Effector memory CD4-positive, alpha-beta T cell (primary cell): ENCODE results near the gene FHL1.
"Not testable (repeated sequence)": the region's sequence is repeated elsewhere in the genome, so short reads cannot be mapped to it uniquely, and the experiment has no call there.

ENCODE experiments used
- DNase-seq, 3 donors: peaks; one replicate each; pipeline ENCODE4 v3.0.0-alpha.2; 2020
- H3K27ac ChIP-seq: 2 replicates; pipeline ENCODE4 v1.7.0; 2013; ENCODE audit warnings: mild to moderate bottlenecking, low read length, moderate library complexity; ENCODE audit not compliant: insufficient read depth, poor library complexity, severe bottlenecking
- H3K27me3 ChIP-seq: replicated peaks from 2 replicates; pipeline ENCODE4 v1.7.0; 2013; ENCODE audit warnings: mild to moderate bottlenecking, low read length; ENCODE audit not compliant: insufficient read depth, control insufficient read depth, poor library complexity, severe bottlenecking
- H3K36me3 ChIP-seq: 2 replicates; pipeline ENCODE4 v1.7.0; 2013; ENCODE audit warnings: mild to moderate bottlenecking, low read length, moderate library complexity; ENCODE audit not compliant: control insufficient read depth, insufficient read depth
- H3K4me1 ChIP-seq: 2 replicates; pipeline ENCODE4 v1.7.0; 2013; ENCODE audit warnings: low read length, mild to moderate bottlenecking; ENCODE audit not compliant: control insufficient read depth, insufficient read depth, poor library complexity, severe bottlenecking
- H3K4me3 ChIP-seq: 2 replicates; pipeline ENCODE4 v1.7.0; 2013; ENCODE audit warnings: low read length, low read depth, mild to moderate bottlenecking; ENCODE audit not compliant: insufficient read depth, poor library complexity, severe bottlenecking
- H3K9me3 ChIP-seq: 2 replicates; pipeline ENCODE4 v1.7.0; 2013; ENCODE audit warnings: mild to moderate bottlenecking, low read length, moderate library complexity; ENCODE audit not compliant: control insufficient read depth

Gene FHL1

DNA sequence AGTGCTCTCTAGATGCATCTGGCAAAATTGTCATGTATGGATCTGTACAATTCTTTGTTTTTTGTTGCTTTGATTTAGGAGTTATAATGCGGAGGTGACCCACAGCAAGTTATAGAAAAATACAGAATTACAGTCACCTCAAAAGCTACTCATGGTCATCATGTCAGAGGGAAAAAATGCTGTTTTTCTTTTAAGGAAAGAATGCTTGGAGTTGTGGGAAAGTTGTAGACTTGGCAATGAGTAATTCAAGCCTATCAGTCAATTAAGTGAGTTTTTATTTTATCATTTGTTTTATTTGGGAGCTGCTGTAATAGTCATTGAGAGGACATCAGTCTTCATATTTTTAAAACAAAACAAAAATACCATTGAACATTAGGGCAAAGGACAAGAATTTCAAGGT is 16.4 kb downstream of the FHL1 start:
- Histone ChIP-seq H3K36me3 (no peaks in the 10 kb centered on the region), H3K9me3 (no peaks in the 10 kb centered on the region), H3K27me3 (no peaks in the 10 kb centered on the region), H3K4me3 (no peak overlapping the region), H3K27ac (no peak overlapping the region), H3K4me1 (no peaks in the 10 kb centered on the region)
- no peak for DNase-seq

DNA sequence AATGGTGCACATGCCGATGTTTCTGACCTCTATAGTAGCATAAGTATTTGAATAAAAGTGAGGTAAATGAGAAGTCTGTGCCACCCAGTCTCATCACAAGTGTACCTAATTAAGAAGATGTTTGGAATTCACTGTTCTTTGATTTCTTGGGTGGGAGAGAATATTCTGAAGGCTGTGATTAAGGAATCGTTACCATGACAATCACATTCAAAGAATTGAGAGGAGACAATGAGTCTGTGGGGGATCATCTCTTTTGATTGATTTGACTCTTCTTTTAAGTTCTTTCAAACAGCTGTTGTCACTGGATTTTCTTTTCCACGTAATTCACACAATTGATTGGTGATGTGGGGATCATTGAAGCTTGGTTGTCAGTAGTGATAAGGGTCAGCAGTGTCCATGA is 18.1 kb downstream of the FHL1 start:
- Histone ChIP-seq H3K36me3 (no peaks in the 10 kb centered on the region), H3K9me3 (no peaks in the 10 kb centered on the region), H3K4me3 (no peak overlapping the region), H3K27me3 (no peaks in the 10 kb centered on the region), H3K4me1 (no peaks in the 10 kb centered on the region), H3K27ac (no peak overlapping the region)
- DNase-seq, result no peak

DNA sequence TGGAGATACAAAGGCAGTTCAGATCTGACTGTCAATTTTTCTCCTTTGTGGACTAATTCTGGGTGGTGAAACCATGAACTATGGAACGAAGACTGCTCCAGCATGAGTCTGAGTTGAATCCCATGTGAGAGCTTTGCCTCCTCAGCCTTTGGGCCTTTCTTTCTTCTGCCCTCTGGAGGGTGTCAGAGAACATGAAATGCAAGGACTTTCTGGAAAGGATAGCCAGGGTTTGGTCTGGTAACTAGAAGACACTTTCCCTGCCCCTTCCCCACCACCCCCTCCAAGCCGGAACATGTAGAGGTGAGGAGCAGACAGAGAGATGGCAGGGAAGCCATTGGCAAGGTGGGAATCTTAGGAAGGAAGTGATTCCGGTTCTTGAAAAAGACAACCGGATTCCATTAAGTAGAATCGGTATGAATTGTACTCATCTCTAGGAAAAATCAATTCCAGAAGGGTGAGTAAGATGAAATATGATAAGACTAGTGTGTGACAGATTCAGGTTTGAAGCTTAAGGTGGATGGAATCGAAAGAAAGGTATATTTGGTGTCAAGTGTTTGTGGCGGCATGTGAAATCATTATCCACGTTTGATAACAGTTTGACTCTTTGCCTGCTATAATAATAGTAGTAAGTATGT is 19.0 kb downstream of the FHL1 start:
- no peak overlapping the region for H3K27ac ChIP-seq
- DNase-seq, result no peak

DNA sequence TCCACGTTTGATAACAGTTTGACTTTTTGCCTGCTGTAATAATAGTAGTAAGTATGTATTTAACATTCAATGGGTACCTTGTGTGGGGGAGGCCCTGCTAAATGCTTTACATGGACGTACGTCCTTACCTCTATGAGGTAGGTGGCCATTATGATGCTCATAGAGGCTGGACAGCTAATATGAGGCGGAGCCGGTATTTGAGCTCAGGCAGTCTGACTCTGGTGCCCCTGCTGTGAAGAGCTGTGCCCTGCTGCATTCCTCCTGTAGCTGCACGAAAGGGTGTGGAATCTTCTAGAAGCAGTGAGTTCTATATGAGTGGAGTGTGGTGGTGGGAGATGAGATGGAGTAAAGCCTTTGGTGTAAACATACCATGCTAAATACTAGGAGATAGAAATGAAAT is 20.7 kb downstream of the FHL1 start:
- H3K27ac ChIP-seq, DNase-seq, H3K27me3 ChIP-seq, H3K9me3 ChIP-seq, H3K36me3 ChIP-seq, H3K4me1 ChIP-seq, H3K4me3 ChIP-seq: not testable (repeated sequence)

More for the DNA sequence above, 19.0 kb downstream of the FHL1 start:
- Histone ChIP-seq H3K36me3 (no peaks in the 10 kb centered on the region), H3K9me3 (no peaks in the 10 kb centered on the region), H3K4me3 (no peak overlapping the region), H3K4me1 (no peaks in the 10 kb centered on the region), H3K27me3 (no peaks in the 10 kb centered on the region)

DNA sequence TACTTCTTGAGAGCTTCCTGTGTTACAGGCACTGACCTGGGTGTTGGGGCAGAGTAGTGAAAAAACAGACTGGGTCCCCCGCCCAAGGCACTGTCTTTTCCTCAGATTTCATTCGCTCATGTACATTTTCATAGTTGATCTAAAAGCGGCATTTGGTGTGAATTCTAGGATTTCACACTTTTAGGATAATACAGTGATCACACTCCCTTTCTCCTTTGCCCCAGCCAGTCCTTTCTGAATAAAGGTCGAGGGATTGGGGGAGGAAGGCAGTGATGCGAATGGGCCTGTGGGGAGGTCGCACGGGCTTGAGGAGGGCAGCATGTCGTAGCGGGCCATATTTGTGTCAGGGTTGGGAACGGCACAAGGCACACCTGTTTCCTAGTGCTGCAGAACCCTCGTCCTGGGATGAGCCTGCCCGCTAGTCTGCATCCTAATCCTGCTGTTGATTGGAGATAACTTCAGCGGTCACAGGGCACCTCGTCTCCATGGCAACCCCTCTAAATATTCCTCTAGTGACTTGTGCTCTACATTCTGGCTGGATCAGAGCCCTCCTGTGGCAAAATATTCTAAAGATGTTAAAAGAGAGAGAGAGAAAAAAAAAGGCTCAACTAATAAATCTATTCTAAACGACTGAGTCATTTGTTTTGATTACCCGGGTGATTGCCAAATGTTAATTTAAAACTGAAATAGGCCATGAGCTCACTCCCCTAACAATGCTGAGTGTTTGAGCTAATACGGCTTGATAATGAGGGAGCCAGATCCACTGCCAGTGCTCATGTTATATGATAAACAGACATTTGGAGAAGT is 21.8 kb downstream of the FHL1 start:
- Histone ChIP-seq H3K27me3 (no peaks in the 10 kb centered on the region), H3K4me1 (no peaks in the 10 kb centered on the region), H3K27ac (no peak overlapping the region), H3K36me3 (no peaks in the 10 kb centered on the region), H3K4me3 (no peak overlapping the region), H3K9me3 (no peaks in the 10 kb centered on the region)
- DNase-seq, result no peak

DNA sequence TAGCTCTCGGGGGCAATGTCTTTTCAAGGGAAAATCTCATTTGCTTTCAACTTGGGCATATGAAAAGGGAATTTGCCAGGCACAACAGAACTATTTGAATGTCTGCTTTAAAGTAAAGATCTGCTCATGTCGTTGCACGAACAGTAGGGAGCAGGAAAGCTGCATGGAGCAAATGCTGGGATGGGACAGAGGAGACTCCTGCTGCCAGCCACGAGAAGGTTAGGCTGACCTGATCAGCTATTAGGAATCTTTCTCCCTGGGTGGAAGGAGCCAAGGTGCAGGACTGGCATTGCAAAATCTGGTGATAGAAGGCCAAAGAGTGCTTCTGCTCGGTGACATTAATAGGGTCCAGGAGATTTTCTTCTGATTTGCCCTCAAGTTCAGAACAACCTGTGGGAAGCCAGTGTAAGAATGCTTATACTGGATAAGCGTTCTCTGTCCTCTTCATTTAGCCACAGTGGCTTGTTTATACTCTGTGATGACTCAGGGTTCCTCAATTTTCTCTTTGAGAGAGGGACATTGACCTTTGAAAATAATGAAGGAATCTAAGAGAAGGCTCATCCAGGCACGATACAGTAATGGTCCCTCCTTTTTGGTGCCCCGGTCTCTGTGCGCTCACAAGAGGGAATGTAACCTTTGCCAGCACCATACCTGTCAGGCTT is 22.9 kb downstream of the FHL1 start:
- H3K27ac ChIP-seq, result no peak overlapping the region
- no peak for DNase-seq

DNA sequence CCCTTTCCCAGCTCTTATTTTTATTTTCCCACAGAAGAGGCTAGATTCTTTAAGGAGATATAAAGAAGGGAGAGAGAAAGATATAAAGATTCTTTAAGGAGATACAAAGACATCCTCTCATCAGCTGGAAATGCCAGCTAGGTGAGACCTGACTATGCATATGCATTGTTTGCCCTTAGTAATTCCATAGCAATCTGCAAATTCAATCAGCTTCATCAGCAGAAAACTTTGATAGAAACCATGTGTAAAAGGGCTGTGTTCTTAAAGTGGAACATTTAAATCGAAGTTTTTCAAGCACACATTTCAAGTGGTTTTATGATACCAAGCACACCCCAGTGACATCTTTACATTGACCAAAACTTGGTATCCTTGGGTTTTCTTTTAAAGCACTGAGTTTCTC is 24.1 kb downstream of the FHL1 start:
- no peak overlapping the region for H3K27ac ChIP-seq
- no peak for DNase-seq
- H3K27me3 ChIP-seq, result no peaks in the 10 kb centered on the region
- H3K36me3 ChIP-seq, result no peaks in the 10 kb centered on the region
- no peak overlapping the region for H3K4me3 ChIP-seq
- no peaks in the 10 kb centered on the region for H3K9me3 ChIP-seq
- no peaks in the 10 kb centered on the region for H3K4me1 ChIP-seq

More for the DNA sequence above, 22.9 kb downstream of the FHL1 start:
- Histone ChIP-seq H3K9me3 (no peaks in the 10 kb centered on the region), H3K4me3 (no peak overlapping the region), H3K4me1 (no peaks in the 10 kb centered on the region), H3K36me3 (no peaks in the 10 kb centered on the region), H3K27me3 (no peaks in the 10 kb centered on the region)

DNA sequence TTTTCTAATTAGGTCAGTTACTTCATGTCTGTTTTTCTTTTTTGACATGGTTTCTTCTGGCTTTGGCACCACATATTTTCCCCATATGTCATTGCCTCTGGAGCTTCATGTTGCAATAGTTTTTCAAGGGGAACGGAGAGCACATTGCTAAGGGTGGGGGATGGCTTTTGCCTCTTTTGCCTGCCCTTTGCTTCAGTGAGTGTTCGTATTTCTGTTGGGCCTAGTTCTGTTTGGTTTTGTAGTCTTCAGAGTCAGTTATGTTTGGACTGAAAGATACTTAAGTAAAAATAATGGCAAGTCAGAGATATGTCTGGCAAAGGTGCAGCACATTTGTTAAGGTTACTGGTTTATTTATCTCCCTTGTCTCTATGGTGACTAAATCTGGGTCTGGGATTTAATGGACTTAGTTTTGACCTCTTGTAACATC is 29.1 kb downstream of the FHL1 start:
- no peaks in the 10 kb centered on the region for H3K36me3 ChIP-seq
- no peak for DNase-seq
- H3K4me3 ChIP-seq, result no peak overlapping the region
- H3K27me3 ChIP-seq, result no peaks in the 10 kb centered on the region
- no peaks in the 10 kb centered on the region for H3K9me3 ChIP-seq
- H3K4me1 ChIP-seq, result no peaks in the 10 kb centered on the region
- no peak overlapping the region for H3K27ac ChIP-seq

DNA sequence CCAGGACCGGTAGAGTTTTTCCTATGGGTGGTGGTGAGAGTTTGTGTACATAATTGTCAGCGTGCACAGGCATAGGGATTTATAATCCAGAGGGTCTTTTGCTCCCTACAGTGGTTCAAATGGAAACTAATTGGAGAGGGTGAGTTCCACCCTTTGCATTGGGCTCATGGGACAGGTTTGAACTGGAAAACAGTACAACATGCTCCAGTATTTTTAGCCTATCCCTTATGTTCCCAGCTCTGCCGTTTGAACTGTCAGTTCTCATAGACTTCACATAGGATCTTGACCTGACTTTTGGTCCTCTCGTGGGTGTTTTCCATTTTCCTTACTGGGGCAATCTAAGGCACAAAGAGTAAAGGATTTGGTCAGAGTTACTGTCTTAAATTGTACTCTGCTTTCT is 31.8 kb downstream of the FHL1 start:
- no peaks in the 10 kb centered on the region for H3K4me1 ChIP-seq
- H3K4me3 ChIP-seq, result no peak overlapping the region
- H3K27ac ChIP-seq, result no peak overlapping the region
- H3K9me3 ChIP-seq, result no peaks in the 10 kb centered on the region
- no peaks in the 10 kb centered on the region for H3K36me3 ChIP-seq
- H3K27me3 ChIP-seq, result no peaks in the 10 kb centered on the region
- no peak for DNase-seq

DNA sequence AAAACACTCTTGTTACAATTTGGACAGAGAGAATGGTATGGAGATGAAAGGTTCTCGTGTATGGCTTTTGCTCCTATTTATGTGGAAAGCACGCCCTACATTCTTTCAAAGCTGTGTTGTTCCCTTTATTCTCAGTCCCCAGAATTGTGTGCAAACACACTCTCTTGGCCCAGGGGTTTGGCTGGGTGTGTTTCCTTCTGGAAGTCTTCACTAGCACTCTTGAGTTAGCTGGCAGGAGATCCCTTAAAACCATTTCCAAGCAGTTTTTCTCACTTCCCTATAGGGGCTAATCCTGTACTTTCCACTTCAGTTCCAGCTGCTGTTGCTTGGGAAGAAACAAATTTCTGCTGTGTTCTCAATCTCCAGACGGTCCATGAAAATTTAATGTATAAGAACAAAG is 35.1 kb downstream of the FHL1 start:
- Histone ChIP-seq H3K4me3 (no peak overlapping the region), H3K36me3 (no peaks in the 10 kb centered on the region), H3K4me1 (no peaks in the 10 kb centered on the region), H3K27ac (no peak overlapping the region), H3K27me3 (no peaks in the 10 kb centered on the region), H3K9me3 (no peaks in the 10 kb centered on the region)
- DNase-seq, result no peak
